RWPE1 (cell line): ENCODE data around the gene DOCK8.

Experiments used
- CTCF ChIA-PET: fragments of 350-600 bp; sonication (Branson Sonifier 250); formaldehyde crosslinking; extraction: SDS; loops from one replicate; lab custom pipeline; 2021; lab: Yijun Ruan, JAX
- POLR2A ChIA-PET: fragments of 400-600 bp; formaldehyde crosslinking; extraction: SDS; loops from one replicate; lab custom pipeline; 2020; ENCODE audit warnings: antibody characterized with exemption; ENCODE audit not compliant: low non-redundant PET; lab: Yijun Ruan, JAX
- DNase-seq: peaks from one replicate; pipeline ENCODE4 v3.0.0; 2012; ENCODE audit warnings: low spot score
- H3K27ac ChIP-seq: fragments of 450-650 bp; 2 replicates; pipeline ENCODE4 v1.5.1; 2017
- CTCF ChIP-seq: fragments of 450-650 bp; conservative IDR thresholded peaks from 2 replicates; pipeline ENCODE4 v1.5.1; 2017; ENCODE audit warnings: low read depth, mild to moderate bottlenecking

DOCK8 gene

GRCh38 chr9:486156-486555 lies 271.5 kb downstream of the DOCK8 start:
- no peak for TF ChIP-seq CTCF
- H3K27ac ChIP-seq = no peak overlapping the region
- CTCF ChIA-PET = no interaction called here
- DNase-seq = no peak
- POLR2A ChIA-PET = no interaction called here

- ChIA-PET POLR2A (no interaction called here), CTCF (no interaction called here)
- TF ChIP-seq CTCF = no peak
- H3K27ac ChIP-seq = no peak overlapping the region
- DNase-seq = no peak
Observed at GRCh38 chr9:487429-487828, 272.8 kb downstream of the DOCK8 start.

- no peak for DNase-seq
- no peak overlapping the region for H3K27ac ChIP-seq
- no peak for TF ChIP-seq CTCF
- ChIA-PET CTCF (no interaction called here), POLR2A (no interaction called here)
Observed at GRCh38 chr9:488448-488847, 273.8 kb downstream of the DOCK8 start.

GRCh38 chr9:489198-490197 lies 274.8 kb downstream of the DOCK8 start:
- H3K27ac ChIP-seq = no peak overlapping the region
- ChIA-PET CTCF (interaction anchor here (0.6 kb wide), 1 partner anchor 132 kb away, joined by 3 read pairs; no protein-coding TSS in a partner anchor), POLR2A (no interaction called here)

GRCh38 chr9:494764-495163 lies 280.1 kb downstream of the DOCK8 start:
- POLR2A ChIA-PET = no interaction called here
- no peak for DNase-seq
- no peak overlapping the region for H3K27ac ChIP-seq
- TF ChIP-seq CTCF = no peak
- CTCF ChIA-PET = no interaction called here

More at GRCh38 chr9:489198-490197, 274.8 kb downstream of the DOCK8 start:
- TF ChIP-seq CTCF = no peak
- no peak for DNase-seq

GRCh38 chr9:495739-496138 lies 281.1 kb downstream of the DOCK8 start:
- TF ChIP-seq CTCF = no peak
- POLR2A ChIA-PET = no interaction called here
- CTCF ChIA-PET = interaction anchor here (0.7 kb wide), 1 partner anchor 25 kb away, joined by 3 read pairs; no protein-coding TSS in a partner anchor
- DNase-seq = no peak
- no peak overlapping the region for H3K27ac ChIP-seq
